HG03135 (cell line): ENCODE measurements around the gene GNAQ.

Experiments
- ATAC-seq: cut with Tn5 transposase; IDR thresholded peaks from one replicate; pipeline ENCODE4 v1.9.1; 2021; ENCODE audit warnings: mild to moderate bottlenecking, moderate library complexity; ENCODE audit not compliant: unreplicated experiment

Gene GNAQ

DNA sequence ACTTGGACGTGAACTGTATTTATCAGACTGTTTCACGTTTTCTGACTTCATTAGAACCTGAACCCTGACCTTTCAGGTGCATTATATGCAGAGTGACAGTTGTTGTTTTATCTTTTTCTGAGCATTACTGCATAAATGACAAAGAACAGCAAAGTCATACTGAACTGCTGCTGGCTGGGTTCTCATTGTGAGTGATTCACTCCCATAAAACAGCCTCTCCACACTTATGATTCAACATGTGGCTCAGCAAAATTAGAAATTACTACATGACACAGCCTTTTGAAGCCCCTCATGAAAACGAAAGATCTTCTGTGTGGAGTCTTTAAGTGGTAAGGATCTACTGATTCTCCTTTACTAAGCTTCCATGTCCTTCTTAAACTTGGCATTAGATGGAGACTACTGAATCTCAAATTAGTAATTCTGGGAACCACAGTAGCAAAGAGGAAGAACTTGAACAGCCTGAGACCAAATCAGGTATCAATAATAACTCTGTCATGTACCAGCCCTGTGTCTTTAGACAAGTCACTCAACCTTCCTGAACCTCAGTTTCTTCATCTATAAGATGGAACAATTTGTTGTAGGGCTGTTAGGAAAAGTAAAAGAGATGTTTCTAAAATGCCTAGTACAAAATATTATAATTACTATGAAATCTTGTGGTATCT lies 211.2 kb downstream of the GNAQ start:
- ATAC-seq = no peak

DNA sequence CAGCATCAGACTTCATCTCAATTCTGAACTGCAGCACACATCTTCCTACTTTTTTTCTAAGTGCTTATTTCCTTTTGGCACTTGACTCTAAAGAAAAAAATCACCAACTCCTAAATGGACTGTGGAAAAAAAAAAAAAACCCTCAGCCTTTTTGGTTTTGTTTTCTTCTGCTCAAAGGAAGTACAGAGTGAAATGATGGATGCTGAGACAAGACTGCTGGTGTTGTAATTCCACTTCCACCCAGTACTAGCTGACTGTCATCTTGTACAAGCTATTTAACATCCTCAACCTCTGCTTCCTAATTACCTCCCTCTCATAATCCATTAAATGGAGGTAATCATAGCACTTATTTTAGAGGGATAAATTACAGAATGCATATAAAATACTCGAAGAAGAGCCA lies 212.0 kb downstream of the GNAQ start:
- ATAC-seq = no peak

DNA sequence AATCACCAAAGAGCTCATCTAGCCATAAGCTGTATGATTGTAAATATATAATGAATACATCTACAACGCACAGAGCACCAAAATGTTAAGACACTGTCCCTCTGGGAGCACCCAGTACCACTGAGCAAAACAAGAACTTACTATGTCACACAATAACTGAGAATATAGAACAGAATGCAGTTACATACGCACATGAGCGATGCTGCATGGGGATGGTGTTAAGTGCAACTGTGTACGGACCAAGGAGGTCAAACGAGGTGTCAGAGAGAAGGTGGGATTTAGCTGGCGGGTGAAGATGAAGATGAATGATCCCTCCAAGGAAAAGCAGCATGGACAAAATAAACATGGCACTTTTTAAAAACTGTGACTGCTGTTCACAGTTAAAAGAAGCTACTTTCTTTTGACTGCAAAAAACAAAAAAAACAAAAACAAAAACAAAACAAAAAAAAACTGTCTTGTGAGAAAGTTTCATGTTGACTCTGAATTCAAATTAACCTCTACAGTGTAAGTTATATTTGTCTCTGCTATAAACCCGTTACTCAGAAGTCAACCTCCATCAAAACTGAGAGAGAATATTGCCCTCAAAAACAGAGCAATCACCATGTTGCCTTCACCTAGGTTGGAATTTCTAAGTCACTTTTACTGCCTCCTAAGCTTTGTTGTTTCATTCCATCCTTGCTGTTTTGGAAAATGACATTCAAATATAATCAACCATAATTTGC lies 213.9 kb downstream of the GNAQ start:
- ATAC-seq = no peak

DNA sequence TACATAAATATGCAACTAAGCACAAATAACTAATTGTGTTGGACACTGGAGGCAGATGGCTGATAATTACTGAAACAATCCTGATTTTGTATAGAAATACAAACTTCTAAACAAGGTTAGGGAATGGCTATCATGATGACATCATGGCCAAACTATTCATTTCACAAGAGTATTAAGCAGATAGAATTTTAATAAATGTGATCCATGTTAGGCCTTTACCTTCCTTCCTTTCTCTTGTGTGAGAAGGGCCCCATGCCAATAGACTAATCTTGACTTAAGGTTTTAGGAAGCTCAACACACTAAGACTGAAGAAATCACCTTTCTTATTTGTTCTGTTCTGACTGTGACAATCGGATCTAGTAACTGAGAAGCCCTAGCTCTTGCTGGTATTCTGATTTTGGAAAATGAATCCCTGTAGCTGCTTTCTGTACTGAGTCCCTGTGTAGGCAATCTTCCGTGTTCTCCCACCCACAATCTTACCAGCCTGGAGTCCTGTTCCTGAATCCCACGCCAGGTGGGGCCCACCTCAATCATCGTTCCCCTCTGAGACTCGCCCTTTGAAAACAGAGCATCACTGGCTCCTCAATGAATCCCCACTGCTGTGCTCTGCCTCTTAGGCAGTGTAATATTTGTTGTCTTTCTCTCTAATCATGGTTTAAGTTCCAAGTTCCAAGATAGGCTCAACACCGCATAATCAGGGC lies 214.8 kb downstream of the GNAQ start:
- no peak for ATAC-seq

DNA sequence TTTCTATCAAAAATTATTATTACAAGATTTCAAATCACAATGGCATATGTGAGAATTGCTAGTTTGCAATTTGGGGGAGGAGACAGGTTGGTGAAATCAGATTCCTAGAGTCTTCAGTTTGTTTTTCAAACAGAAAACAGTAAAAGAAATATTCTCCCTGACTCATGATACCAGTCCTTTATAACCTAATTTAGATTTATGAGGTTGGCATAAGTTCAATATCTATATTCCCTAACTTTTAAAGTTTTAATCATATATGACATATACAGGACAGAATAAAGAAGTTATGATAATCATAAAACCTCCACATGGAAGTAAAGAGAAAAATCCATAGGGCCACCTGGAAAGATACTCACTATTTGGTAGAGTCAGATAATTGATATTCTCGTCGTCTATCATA lies 216.4 kb downstream of the GNAQ start:
- ATAC-seq = no peak

DNA sequence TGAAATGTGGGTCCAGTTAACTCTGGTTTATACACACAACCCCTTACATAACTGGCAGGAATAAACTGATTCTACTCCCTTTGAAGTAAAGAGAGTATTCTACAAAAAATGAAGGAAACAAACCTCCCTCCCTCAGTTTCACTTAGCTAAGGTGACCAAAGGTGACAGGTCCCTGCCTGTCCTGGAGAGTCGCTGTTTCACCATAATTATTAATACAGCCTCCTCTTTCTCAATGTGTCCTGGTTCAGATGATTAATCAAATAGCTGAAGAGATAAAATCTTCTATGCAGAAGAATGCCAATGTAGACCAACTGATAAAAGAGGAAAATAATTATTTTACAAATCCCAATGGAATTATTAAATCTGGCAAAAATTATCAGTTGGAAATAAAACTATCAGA lies 219.8 kb downstream of the GNAQ start:
- ATAC-seq = no peak

DNA sequence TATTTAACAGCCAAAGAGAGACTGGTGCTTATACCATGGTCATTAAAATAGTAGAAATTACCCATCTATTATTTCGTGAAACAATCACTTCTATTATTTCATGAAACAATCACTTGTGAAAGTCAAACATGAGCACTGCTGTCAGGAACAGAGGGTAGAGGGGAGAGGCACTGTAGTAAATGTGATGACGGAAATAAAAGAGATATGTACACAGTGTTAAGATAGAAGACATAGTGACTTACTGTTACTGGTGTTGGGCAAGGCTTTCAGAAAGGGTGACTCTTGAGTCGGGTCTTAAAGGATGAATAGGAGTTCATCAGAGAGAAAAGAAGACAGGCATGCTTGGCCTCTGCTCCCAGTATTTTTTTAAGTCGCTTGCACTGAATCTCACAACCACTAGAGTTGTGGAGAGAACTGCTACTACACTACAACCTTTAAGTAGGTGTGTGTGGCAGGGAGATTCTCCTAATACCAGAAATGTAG lies 220.9 kb downstream of the GNAQ start:
- no peak for ATAC-seq

DNA sequence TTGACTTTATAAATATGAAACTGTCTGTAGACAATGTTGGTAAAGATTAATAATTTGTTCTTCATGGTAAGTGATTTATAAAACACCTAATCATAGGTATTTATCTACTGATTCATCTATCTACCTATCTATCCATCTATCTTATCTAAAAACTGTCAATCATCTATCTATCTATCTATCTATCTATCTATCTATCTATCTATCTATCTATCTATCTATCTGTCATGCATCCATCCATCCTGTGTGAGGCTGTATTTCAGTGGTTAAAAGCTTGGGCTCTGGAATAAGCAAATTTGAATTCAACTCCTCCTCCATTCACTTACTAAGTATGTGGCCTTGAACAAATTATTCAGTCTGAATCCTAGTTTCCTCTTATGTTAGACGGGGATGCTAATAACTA lies 221.6 kb downstream of the GNAQ start:
- no peak for ATAC-seq

DNA sequence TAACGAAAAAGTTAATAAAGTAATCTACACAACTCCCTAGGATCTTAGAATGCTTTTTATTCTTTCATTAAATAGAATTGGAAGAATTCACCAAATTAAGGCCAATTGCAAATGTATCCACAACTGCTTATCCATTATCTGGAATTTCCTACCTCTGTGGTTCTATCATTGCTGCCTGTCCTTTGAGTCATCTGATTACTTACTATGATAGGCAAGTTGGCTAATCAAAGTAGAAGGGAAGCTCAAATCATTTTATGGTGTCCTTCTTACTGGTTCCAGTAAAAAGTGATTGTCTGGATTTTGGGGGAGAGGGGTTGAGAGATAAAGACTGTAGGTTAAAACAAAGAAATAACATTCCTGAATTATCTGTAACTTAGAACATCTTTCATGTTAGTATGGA lies 222.1 kb downstream of the GNAQ start:
- ATAC-seq = no peak

DNA sequence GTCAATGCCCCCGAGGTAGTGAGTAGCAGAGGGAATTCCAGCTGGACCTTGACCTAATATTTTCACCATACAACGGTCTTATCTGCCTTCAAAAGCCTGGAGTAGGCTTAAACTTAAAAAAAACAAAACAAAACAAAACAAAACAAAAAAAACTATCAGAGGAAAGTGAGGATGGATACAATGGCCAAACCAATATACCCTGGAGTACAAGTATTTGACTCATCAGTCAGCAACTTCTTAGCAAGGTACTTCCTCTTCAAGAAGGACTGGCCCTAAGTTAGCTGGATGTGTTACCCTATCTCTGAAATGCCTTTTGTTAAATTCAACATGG lies 222.9 kb downstream of the GNAQ start:
- ATAC-seq = no peak

DNA sequence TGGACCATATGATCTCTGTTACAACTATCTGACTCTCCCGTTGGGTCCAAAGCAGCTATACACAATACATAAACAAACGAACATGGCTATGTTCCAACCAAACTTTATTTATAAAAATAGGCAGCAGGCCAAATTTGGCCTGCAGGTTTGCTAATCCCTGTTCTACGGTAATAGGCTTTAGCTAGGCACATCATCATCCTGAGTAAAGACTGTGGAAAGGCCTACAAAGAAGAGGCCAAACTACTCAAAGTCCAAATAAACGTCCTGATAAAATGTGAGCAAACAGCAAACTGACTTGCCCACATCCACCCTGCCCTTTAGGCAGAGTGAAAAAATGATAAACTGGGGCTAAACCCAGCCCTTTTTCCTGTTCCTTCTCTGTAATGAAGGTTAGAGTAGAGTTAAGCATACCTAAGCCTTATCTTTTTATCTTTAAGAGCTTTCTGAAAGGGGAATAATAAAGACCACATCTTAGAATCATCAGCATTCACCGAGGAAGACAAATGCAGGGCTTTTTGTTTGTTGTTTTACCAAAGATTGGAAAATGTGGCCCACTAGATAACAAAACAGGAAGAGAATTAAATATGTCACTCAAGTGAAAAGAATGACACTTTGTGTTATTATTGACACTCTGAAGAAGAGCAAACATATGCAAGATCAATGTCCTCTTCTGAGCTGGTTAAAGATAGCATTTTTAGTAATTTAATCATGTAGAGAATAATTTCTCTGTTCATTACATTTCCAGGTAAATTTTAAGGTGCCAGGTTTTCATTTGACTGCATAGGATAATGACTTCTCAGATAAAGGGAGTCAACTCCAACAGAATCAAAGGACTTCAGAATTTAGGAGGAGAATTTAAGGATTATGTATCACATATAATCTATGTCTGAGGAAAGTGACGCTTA lies 223.5 kb downstream of the GNAQ start:
- no peak for ATAC-seq

DNA sequence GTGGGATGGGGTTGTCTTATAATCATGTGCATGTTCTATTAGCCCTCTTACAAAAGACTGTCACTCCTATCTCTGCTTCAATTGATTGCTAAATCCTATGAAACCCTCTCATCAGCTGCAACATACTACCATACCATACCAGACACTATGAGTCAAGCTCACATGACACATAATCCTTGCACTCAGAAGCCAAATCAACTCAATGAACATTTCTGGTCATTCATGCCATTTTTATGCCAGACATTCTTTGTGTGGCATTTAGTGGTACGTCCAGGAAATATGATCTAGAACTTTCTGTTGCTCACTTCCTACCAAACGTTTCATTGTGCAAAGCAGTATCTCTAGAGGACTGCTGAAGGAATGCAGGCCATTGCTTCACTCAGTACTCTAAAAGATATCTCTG lies 224.3 kb downstream of the GNAQ start:
- ATAC-seq = no peak

DNA sequence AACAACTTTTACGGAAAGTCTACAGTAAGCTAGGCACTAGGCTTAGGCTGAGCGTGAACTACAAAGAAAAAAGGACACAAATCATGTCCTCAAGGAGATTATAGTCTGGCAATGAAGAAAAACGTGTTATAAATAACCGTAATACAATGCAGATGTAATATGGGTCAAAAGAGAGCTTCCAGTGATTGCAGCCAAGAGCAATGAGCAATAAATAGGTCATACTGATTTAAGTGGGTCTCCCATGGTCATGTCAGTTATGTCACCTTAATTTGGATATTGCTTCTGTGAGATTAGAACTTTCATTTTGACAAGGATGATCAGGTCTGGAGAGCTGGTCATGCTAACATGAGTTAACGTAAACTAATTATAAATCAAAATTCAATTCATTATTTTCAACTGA lies 224.9 kb downstream of the GNAQ start:
- ATAC-seq = no peak

DNA sequence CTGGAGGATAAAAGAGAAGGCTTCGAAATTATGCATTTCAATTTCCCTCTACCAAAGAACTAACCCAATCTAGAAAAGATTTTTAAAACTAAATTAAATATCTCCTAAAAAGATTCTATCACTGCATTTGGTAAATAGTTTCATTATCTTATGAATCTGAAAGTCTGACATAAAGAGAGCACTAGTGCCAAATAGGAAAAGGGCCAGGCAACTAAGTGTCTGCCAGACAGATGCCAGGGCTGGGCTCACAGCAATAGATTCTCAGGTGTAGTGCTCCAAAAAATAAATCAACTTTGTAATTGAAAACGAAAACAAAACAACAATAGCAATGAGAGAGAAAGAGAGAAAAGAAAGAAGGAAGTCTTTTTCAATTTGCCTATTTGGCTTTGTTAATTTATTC lies 225.8 kb downstream of the GNAQ start:
- ATAC-seq = no peak

DNA sequence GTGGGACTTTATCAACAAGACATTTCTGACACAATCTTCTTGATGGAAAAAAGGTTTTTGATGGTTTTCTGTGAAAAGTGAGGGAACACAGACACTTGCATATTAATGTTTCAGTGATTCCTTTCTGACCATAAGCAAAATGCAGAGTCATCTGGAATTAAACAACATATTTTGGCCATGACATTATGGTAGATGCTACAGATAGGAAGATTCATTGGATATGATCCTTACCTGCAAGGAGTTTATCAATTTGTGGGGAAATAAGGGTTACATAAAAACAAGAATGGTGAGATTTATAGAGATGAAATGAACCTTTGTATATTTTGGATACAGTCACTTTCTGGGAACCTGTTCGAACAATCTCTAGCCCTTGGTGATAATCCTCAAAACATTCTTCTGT lies 228.2 kb downstream of the GNAQ start:
- no peak for ATAC-seq

DNA sequence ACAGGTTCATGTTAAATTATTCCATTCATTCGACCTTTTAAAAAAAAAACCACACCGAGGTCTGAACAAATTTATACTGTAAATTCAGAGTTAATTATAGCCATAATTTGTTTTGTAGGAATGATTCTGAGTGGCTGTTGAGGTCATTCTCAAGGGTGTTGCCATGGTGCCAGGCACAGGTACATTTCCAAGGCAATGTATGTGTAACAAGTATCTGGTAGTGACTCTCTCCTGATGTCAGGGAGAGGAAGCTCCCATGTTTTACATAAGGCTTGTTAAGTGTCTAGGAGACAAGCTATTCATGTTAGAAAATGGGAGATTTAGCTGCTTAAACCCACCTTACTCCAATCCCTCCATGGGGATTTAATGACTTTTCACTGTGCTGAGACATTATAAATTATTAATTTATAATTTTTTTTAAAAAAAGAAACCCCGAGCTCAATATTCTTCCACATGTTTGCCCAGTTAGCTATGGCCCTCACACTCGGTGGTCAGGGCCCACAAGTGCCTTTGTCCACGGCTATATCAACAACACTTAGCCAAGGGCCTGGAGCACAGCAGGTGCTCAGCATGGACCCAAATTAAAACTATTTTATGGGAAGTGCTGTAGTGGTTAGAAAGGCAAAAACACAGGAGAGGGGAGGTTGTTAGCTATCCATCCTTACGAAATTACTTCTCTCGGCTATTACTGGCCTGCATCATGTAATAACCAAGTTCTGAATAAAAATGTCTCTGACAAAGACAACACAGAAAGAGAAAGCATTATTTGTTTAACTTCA lies 228.9 kb downstream of the GNAQ start:
- no peak for ATAC-seq

DNA sequence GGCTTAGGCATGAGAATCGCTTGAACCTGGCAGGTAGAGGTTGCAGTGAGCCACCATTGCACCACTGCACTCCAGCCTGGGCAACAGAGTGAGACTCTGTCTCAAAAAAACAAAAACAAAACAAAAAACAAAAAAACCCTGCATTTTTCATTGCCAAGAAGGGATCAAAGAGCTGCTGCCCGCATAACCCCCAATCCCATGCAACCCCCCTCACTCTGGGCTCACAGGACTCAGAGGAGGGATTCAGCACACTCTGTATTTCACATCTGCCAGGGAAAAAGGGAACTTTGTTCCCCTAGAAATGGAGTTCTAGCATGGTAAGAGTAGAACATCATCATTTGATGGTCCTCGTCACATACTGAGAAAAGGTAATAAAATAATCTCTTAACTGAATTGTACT lies 229.5 kb downstream of the GNAQ start:
- ATAC-seq = no peak

DNA sequence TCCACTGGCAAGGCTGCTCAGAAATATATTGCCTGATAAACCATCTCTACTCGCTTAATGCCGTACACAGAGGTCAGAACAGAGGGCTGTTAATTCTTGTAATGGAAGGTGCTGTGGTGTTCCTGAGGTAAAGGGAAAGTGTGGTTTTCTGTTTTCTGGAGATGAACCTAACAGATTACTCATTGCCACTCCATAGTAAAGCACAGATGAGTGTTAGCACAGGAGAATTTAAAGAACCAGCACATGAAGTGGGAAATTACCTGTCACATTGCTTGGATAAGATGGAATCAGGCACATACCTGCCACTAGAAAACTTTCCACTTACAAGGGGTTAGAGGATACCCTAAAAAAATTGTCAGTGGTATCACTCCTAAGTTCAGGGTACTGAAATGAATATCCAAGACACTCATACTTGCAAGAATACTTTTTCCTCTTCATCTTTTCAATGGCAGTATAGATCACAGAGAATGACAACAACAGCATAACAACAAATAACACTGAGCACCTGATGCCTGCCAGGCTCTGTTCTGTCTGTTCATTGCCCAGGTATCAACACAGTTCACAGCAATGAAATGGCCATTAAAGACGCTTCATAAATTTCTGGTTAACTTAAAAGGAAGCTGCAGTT lies 230.6 kb downstream of the GNAQ start:
- ATAC-seq = no peak

DNA sequence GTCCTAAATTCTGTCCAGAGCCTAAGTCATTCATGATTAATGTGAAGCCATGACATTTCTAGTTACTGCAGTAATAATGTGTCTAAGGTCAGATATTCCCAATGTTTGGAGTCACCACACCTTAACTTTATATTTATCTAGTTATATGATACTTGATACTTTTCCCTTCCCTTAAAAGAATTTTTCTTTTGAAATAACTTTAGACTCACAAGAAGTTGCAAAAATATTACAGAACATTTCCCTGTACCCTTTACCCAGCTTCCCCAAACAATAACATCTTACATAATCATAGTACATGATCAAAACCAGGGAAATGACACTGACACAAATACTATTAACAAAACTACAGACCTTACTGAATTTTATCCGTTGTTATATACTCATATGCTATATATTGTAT lies 233.5 kb downstream of the GNAQ start:
- no peak for ATAC-seq

DNA sequence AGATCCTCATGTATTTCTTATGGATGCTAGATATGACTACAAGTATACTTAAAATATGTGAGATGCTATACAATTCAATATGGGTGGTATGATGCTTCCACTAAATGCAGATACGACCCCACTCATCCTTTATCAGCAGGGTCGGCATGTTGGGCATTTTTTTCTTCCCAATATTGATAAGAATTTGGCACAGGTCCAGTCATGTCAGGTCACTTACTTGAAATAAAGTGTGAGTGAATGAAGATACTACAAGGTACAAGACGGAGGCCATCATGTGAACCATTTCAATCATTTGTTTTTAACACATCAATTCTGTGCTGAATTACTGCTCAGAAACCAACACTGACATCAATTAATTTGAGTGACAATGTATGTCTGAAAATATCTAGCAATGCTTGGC lies 236.6 kb downstream of the GNAQ start:
- no peak for ATAC-seq
